SK-N-SH (cell line): ENCODE data around the gene TNNT3. TPM values are rescaled to one million over a fixed set of nuclear protein-coding genes. Genes with fewer than 3 reads are reported as not detected.

ENCODE experiments used
- CTCF ChIA-PET: fragments of 300-600, 350-600 bp; formaldehyde crosslinking; extraction: SDS; loops from one replicate; lab custom pipeline; 2021; lab: Yijun Ruan, JAX
- POLR2A ChIA-PET: fragments of 350-600 bp; sonication (Branson Sonifier 250); formaldehyde crosslinking; extraction: SDS; loops from one replicate; lab custom pipeline; 2020; ENCODE audit warnings: antibody characterized with exemption, inconsistent platforms; lab: Yijun Ruan, JAX
- DNase-seq: peaks from one replicate; pipeline ENCODE4 v3.0.0; 2012
- H2AFZ ChIP-seq: fragments of 200-600 bp; sonication (generic); 2 replicates; pipeline ENCODE4 v1.8.1; 2016; ENCODE audit warnings: antibody characterized with exemption, mild to moderate bottlenecking, low read depth
- H3F3A ChIP-seq: fragments of 200-600 bp; sonication (generic); replicated peaks from 2 replicates; pipeline ENCODE3; 2016; ENCODE audit warnings: antibody characterized with exemption, mild to moderate bottlenecking; ENCODE audit not compliant: insufficient read depth
- H3K27ac ChIP-seq, 2 experiments: fragments of 200-500 bp in 1 of 2; fragments of 200-600 bp in 1 of 2; sonication (Bioruptor generic) in 1 of 2; sonication (generic), shearing (Covaris generic) in 1 of 2; 2 replicates each; pipeline versions ENCODE4 v1.5.1 to v1.6.1; 2014 to 2016; ENCODE audit warnings: low read depth in 2 of 2, inconsistent platforms in 1 of 2, low read length in 1 of 2, mild to moderate bottlenecking in 1 of 2, mixed read lengths in 1 of 2
- H3K27me3 ChIP-seq: fragments of 200-600 bp; sonication (generic), shearing (Covaris generic); 2 replicates; pipeline ENCODE4 v1.6.1; 2016; ENCODE audit warnings: mixed run types; ENCODE audit not compliant: insufficient read depth
- H3K36me3 ChIP-seq, 2 experiments: fragments of 200-500 bp in 1 of 2; fragments of 200-600 bp in 1 of 2; sonication (Bioruptor generic) in 1 of 2; sonication (generic) in 1 of 2; replicated peaks in 1 of 2; 2 replicates each; pipeline versions ENCODE3 to v1.5.1; 2014 to 2016; ENCODE audit warnings: low read length in 1 of 2, mild to moderate bottlenecking in 1 of 2; ENCODE audit not compliant: insufficient read depth in 2 of 2, control insufficient read depth in 1 of 2
- H3K4me1 ChIP-seq, 2 experiments: fragments of 200-500 bp in 1 of 2; fragments of 200-600 bp in 1 of 2; sonication (Bioruptor generic) in 1 of 2; sonication (generic), shearing (Covaris generic) in 1 of 2; 2 replicates each; pipeline versions ENCODE4 v1.5.1 to v1.6.1; 2014 to 2016; ENCODE audit warnings: low read depth in 1 of 2, low read length in 1 of 2, mixed run types in 1 of 2; ENCODE audit not compliant: insufficient read depth in 2 of 2, control insufficient read depth in 1 of 2
- H3K4me2 ChIP-seq: fragments of 200-600 bp; sonication (generic), shearing (Covaris generic); 2 replicates; pipeline ENCODE4 v1.6.1; 2017; ENCODE audit warnings: mixed run types
- H3K4me3 ChIP-seq, 2 experiments: fragments of 200-500 bp in 1 of 2; fragments of 200-600 bp in 1 of 2; sonication (Bioruptor generic) in 1 of 2; sonication (generic), shearing (Covaris generic) in 1 of 2; 2 replicates each; pipeline versions ENCODE4 v1.5.1 to v1.8.1; 2014 to 2016; ENCODE audit warnings: low read depth in 2 of 2, inconsistent platforms in 1 of 2, low read length in 1 of 2, mild to moderate bottlenecking in 1 of 2, mixed read lengths in 1 of 2, moderate library complexity in 1 of 2
- H3K79me2 ChIP-seq: fragments of 200-600 bp; sonication (generic); 2 replicates; pipeline ENCODE4 v1.8.1; 2017; ENCODE audit warnings: mild to moderate bottlenecking; ENCODE audit not compliant: insufficient read depth
- H3K9ac ChIP-seq: fragments of 200-600 bp; sonication (generic); 2 replicates; pipeline ENCODE4 v1.6.1; 2017; ENCODE audit warnings: mixed run types
- H3K9me2 ChIP-seq: fragments of 200-600 bp; sonication (generic); 2 replicates; pipeline ENCODE4 v1.6.1; 2017; ENCODE audit warnings: mixed run types
- H3K9me3 ChIP-seq: fragments of 200-600 bp; sonication (generic); 2 replicates; pipeline ENCODE4 v1.6.1; 2017; ENCODE audit warnings: mixed run types, mild to moderate bottlenecking, moderate library complexity
- H4K20me1 ChIP-seq: fragments of 200-600 bp; sonication (generic); 2 replicates; pipeline ENCODE4 v1.6.1; 2017; ENCODE audit warnings: mild to moderate bottlenecking, mixed run types; ENCODE audit not compliant: insufficient read depth
- ELF1 ChIP-seq: IDR thresholded peaks from 2 replicates; pipeline ENCODE4 v1.4.0; 2012
- EP300 ChIP-seq, 2 experiments: IDR thresholded peaks; 2 replicates each; pipeline versions ENCODE4 v1.4.0 to v1.6.1; 2012; ENCODE audit warnings: borderline replicate concordance in 1 of 2, low read depth in 1 of 2, low read length in 1 of 2
- EZH2phosphoT487 ChIP-seq: fragments of 200-600 bp; sonication (generic); IDR thresholded peaks from 2 replicates; pipeline ENCODE4 v1.6.1; 2017; ENCODE audit warnings: low read depth, mixed run types, mild to moderate bottlenecking, antibody characterized with exemption, moderate library complexity, borderline replicate concordance
- FOSL2 ChIP-seq: IDR thresholded peaks from 2 replicates; pipeline ENCODE4 v1.4.0; 2012; ENCODE audit warnings: low read depth, mild to moderate bottlenecking, moderate library complexity, borderline replicate concordance
- FOXM1 ChIP-seq: IDR thresholded peaks from 2 replicates; pipeline ENCODE4 v1.4.0; 2012; ENCODE audit warnings: low read depth, mild to moderate bottlenecking
- GABPA ChIP-seq: IDR thresholded peaks from 2 replicates; pipeline ENCODE4 v1.4.0; 2012; ENCODE audit warnings: low read depth, mild to moderate bottlenecking
- JUND ChIP-seq: IDR thresholded peaks from 2 replicates; pipeline ENCODE4 v1.4.0; 2012
- MEF2A ChIP-seq: IDR thresholded peaks from 2 replicates; pipeline ENCODE4 v1.4.0; 2012; ENCODE audit warnings: low read depth, borderline replicate concordance
- NFIC ChIP-seq: IDR thresholded peaks from 2 replicates; pipeline ENCODE4 v1.4.0; 2012; ENCODE audit warnings: borderline replicate concordance
- POLR2AphosphoS5 ChIP-seq: IDR thresholded peaks from 2 replicates; pipeline ENCODE4 v1.6.1; 2012; ENCODE audit warnings: low read depth, low read length
- RFX5 ChIP-seq: IDR thresholded peaks from 2 replicates; pipeline ENCODE4 v1.6.1; 2012; ENCODE audit warnings: mild to moderate bottlenecking, improper control_type of control experiment, low read length
- RXRA ChIP-seq: IDR thresholded peaks from 2 replicates; pipeline ENCODE4 v1.4.0; 2012; ENCODE audit warnings: low read depth, mild to moderate bottlenecking, borderline replicate concordance
- SMC3 ChIP-seq: IDR thresholded peaks from 2 replicates; pipeline ENCODE4 v1.6.1; 2012; ENCODE audit warnings: low read depth, low read length, improper control_type of control experiment
- TAF1 ChIP-seq: IDR thresholded peaks from 2 replicates; pipeline ENCODE4 v1.6.1; 2012; ENCODE audit warnings: low read depth, mild to moderate bottlenecking, low read length, moderate library complexity, borderline replicate concordance
- TEAD4 ChIP-seq: IDR thresholded peaks from 2 replicates; pipeline ENCODE4 v1.4.0; 2012; ENCODE audit warnings: mild to moderate bottlenecking, borderline replicate concordance; ENCODE audit not compliant: insufficient read depth
- YY1 ChIP-seq: IDR thresholded peaks from 2 replicates; pipeline ENCODE4 v1.4.0; 2012; ENCODE audit warnings: low read depth, mild to moderate bottlenecking
- WGBS: methylation state at CpG from one replicate; pipeline ENCODE4 v1.1.6; 2017; ENCODE audit warnings: low lambda C conversion rate; 5-methylcytosine and 5-hydroxymethylcytosine counted together
- polyA plus RNA-seq, 3 experiments: library from polyadenylated mRNA; depleted of rRNA; stranded (reverse); fragments of >200 nt; gene quantifications; 2 replicates each; pipeline ENCODE4 v1.2.3, GENCODE V29; 2012
- TF ChIP-seq, protein P1 (sequence below): IDR thresholded peaks from 2 replicates; pipeline ENCODE4 v1.4.0; 2012; ENCODE audit warnings: low read depth, borderline replicate concordance
- TF ChIP-seq, protein P2 (sequence below): fragments of 150-350 bp; IDR thresholded peaks from 2 replicates; pipeline ENCODE4 v1.6.1; 2017; ENCODE audit warnings: antibody characterized with exemption, low read length, low read depth, borderline replicate concordance

TNNT3 gene
- polyA plus RNA-seq, 1 of the 3 experiments (the other 2 are of a cell fraction), result not detected

DNA sequence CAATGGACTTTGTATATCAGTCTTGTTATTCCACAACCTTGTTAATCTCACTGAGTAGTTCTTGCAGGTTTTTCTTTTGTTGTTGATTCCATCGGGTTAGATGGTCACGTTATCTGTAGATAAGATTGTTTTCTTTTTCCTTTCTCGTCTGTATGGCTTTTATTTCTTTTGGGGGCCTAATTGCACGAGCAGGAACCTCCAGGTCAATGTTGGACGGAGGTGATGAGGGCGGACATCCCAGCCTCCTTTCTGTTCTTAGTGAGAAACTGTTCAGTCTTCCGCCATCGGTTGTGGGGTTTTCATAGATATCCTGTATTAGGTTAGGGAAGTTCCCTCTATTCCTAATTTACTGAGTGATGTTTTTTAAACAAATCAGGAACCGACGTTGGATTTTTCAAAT lies 23.0 kb upstream of the TNNT3 start:
- H3F3A ChIP-seq, result no peaks in the 10 kb centered on the region
- TF ChIP-seq GABPA (no peak), SMC3 (no peak), YY1 (no peak), EZH2phosphoT487 (no peak), JUND (no peak), RXRA (no peak), MEF2A (no peak)
- TF ChIP-seq, protein P1, sequence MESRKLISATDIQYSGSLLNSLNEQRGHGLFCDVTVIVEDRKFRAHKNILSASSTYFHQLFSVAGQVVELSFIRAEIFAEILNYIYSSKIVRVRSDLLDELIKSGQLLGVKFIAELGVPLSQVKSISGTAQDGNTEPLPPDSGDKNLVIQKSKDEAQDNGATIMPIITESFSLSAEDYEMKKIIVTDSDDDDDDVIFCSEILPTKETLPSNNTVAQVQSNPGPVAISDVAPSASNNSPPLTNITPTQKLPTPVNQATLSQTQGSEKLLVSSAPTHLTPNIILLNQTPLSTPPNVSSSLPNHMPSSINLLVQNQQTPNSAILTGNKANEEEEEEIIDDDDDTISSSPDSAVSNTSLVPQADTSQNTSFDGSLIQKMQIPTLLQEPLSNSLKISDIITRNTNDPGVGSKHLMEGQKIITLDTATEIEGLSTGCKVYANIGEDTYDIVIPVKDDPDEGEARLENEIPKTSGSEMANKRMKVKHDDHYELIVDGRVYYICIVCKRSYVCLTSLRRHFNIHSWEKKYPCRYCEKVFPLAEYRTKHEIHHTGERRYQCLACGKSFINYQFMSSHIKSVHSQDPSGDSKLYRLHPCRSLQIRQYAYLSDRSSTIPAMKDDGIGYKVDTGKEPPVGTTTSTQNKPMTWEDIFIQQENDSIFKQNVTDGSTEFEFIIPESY, result no peak
- TF ChIP-seq, protein P2, sequence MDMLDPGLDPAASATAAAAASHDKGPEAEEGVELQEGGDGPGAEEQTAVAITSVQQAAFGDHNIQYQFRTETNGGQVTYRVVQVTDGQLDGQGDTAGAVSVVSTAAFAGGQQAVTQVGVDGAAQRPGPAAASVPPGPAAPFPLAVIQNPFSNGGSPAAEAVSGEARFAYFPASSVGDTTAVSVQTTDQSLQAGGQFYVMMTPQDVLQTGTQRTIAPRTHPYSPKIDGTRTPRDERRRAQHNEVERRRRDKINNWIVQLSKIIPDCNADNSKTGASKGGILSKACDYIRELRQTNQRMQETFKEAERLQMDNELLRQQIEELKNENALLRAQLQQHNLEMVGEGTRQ, result no peak
- no peak overlapping the region for H3K9ac ChIP-seq
- ChIA-PET POLR2A (no interaction called here), CTCF (interaction anchor here (0.6 to 3.1 kb wide), 6 partner anchors 13 to 260 kb away, joined by 3 to 16 read pairs (median 4); no protein-coding TSS in a partner anchor)
- H3K9me2 ChIP-seq, result no peaks in the 10 kb centered on the region
- H3K9me3 ChIP-seq, result no peaks in the 10 kb centered on the region
- WGBS, result 53% methylated on average over 10 of the region's 10 CpGs
- no peaks in the 10 kb centered on the region for H4K20me1 ChIP-seq
- no peak overlapping the region for H3K4me2 ChIP-seq
- no peak overlapping the region for H2AFZ ChIP-seq
- no peaks in the 10 kb centered on the region; the same call in 1 of the 2 replicates for H3K27me3 ChIP-seq
- H3K4me1 ChIP-seq, result peaks cover 0 to under 1% of the 10 kb centered on the region in 2 experiments; a peak in 1 of 4 replicates
- H3K27ac ChIP-seq, result no peak overlapping the region
- DNase-seq, result no peak
- H3K36me3 ChIP-seq, result no peaks in the 10 kb centered on the region
- H3K4me3 ChIP-seq, result no peak overlapping the region
- no peaks in the 10 kb centered on the region for H3K79me2 ChIP-seq

DNA sequence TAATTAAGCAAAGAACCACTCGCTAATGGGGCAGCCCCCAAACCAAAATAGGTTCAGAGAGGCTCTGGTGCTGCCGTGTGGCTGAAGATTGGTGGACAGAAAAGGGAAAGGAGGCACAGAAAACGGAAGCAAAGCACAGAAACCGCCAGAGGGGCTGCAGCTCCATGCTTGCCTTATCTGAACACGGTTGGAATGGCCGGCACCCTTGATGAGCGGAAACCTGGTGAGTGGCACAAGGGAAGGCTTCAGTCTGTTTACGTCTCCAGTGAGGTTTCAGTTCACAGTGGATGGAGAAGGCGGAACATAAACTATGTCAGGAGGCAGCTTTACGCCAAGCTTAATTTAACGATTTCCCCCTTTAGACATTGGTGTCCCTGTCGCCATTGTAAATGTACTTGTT lies 22.6 kb upstream of the TNNT3 start:
- CTCF ChIA-PET, result interaction anchor here (0.6 to 3.1 kb wide), 8 partner anchors 12 to 260 kb away, joined by 3 to 16 read pairs (median 4); no protein-coding TSS in a partner anchor
- Histone ChIP-seq H3K9me2 (no peaks in the 10 kb centered on the region), H4K20me1 (no peaks in the 10 kb centered on the region), H3K4me1 (no peaks in the 10 kb centered on the region), H3K9ac (no peak overlapping the region), H3F3A (no peaks in the 10 kb centered on the region), H3K79me2 (no peaks in the 10 kb centered on the region), H3K4me3 (no peak overlapping the region), H2AFZ (no peak overlapping the region), H3K36me3 (no peaks in the 10 kb centered on the region), H3K27me3 (no peaks in the 10 kb centered on the region; the same call in 1 of the 2 replicates), H3K27ac (no peak overlapping the region), H3K4me2 (no peak overlapping the region), H3K9me3 (no peaks in the 10 kb centered on the region)
- POLR2A ChIA-PET, result no interaction called here
- DNase-seq, result no peak
- WGBS, result 63% methylated on average over 12 of the region's 12 CpGs
- TF ChIP-seq FOSL2 (no peak), EP300 (IDR thresholded peaks at IDR 0.05; ENCODE audit: borderline replicate concordance in 1 of 2, low read depth in 1 of 2, low read length in 1 of 2) (no peak), TEAD4 (no peak), NFIC (no peak), POLR2AphosphoS5 (no peak), FOXM1 (no peak), ELF1 (no peak), SMC3 (no peak), RFX5 (no peak), TAF1 (no peak), YY1 (no peak), EZH2phosphoT487 (no peak)
- TF ChIP-seq, protein P1, result no peak
- TF ChIP-seq, all 33 proteins: peak for 0
